HG03095 (cell line): ENCODE data around the gene ADAMTS2.

Source experiments
- ATAC-seq: cut with Tn5 transposase; IDR thresholded peaks from one replicate; pipeline ENCODE4 v1.9.1; 2021; ENCODE audit warnings: moderate library complexity; ENCODE audit not compliant: unreplicated experiment

ADAMTS2 gene

GRCh38 chr5:179281694-179282093, 63.6 kb downstream of the ADAMTS2 start:
- no peak for ATAC-seq

GRCh38 chr5:179280095-179280490, 65.2 kb downstream of the ADAMTS2 start:
- ATAC-seq = no peak

GRCh38 chr5:179279347-179280094, 65.7 kb downstream of the ADAMTS2 start:
- no peak for ATAC-seq

- ATAC-seq = no peak
Observed at GRCh38 chr5:179278546-179278945, 66.7 kb downstream of the ADAMTS2 start.

GRCh38 chr5:179278119-179278518, 67.1 kb downstream of the ADAMTS2 start:
- ATAC-seq = no peak

- no peak for ATAC-seq
Observed at GRCh38 chr5:179276838-179277395, 68.3 kb downstream of the ADAMTS2 start.

GRCh38 chr5:179275941-179276837, 69.1 kb downstream of the ADAMTS2 start:
- ATAC-seq = no peak

GRCh38 chr5:179275381-179275878, 69.8 kb downstream of the ADAMTS2 start:
- no peak for ATAC-seq

GRCh38 chr5:179274321-179275315, 70.6 kb downstream of the ADAMTS2 start:
- no peak for ATAC-seq

- ATAC-seq = no peak
Observed at GRCh38 chr5:179273441-179274145, 71.7 kb downstream of the ADAMTS2 start.

GRCh38 chr5:179273073-179273435, 72.2 kb downstream of the ADAMTS2 start:
- no peak for ATAC-seq

GRCh38 chr5:179272326-179273072, 72.8 kb downstream of the ADAMTS2 start:
- ATAC-seq = no peak

GRCh38 chr5:179271821-179272325, 73.4 kb downstream of the ADAMTS2 start:
- ATAC-seq = no peak

GRCh38 chr5:179271428-179271734, 73.9 kb downstream of the ADAMTS2 start:
- ATAC-seq = no peak

- no peak for ATAC-seq
Observed at GRCh38 chr5:179270581-179271427, 74.5 kb downstream of the ADAMTS2 start.

GRCh38 chr5:179269781-179270543, 75.3 kb downstream of the ADAMTS2 start:
- ATAC-seq = no peak

- no peak for ATAC-seq
Observed at GRCh38 chr5:179268966-179269693, 76.1 kb downstream of the ADAMTS2 start.
